Colonic mucosa (tissue), 4 donors: ENCODE results near the gene FBXO24. TPM values are rescaled to one million over a fixed set of nuclear protein-coding genes. Genes with fewer than 3 reads are reported as not detected.
"Not testable (repeated sequence)": the region's sequence is repeated elsewhere in the genome, so short reads cannot be mapped to it uniquely, and the experiment has no call there.

Source experiments
- DNase-seq: peaks from one replicate; pipeline ENCODE4 v3.0.0-alpha.2; 2020
- H3K27ac ChIP-seq: fragments of 200-600 bp; one replicate; pipeline ENCODE4 v1.8.0; 2021
- H3K27me3 ChIP-seq: fragments of 200-600 bp; one replicate; pipeline ENCODE4 v1.8.0; 2021
- H3K36me3 ChIP-seq: fragments of 200-600 bp; one replicate; pipeline ENCODE4 v1.8.0; 2021
- H3K4me1 ChIP-seq: fragments of 200-600 bp; one replicate; pipeline ENCODE4 v1.8.0; 2021; ENCODE audit warnings: mild to moderate bottlenecking
- H3K4me3 ChIP-seq: fragments of 200-600 bp; one replicate; pipeline ENCODE4 v1.8.0; 2021
- H3K9ac ChIP-seq, 2 donors: one replicate each; pipeline ENCODE4 v1.7.0; 2013; ENCODE audit warnings: control low read depth in 2 of 2, low read depth in 2 of 2, low read length in 2 of 2
- H3K9me3 ChIP-seq: fragments of 200-600 bp; one replicate; pipeline ENCODE4 v1.8.0; 2021
- CTCF ChIP-seq: fragments of 200-600 bp; IDR thresholded peaks from one replicate; pipeline ENCODE4 v1.8.0; 2022; ENCODE audit warnings: antibody characterized with exemption, mild to moderate bottlenecking
- intact Hi-C: fragments of 100-400 bp; cut with DNase I; formaldehyde crosslinking; loops from one replicate; pipeline ENCODE4 v1.14.1; 2022
- total RNA-seq, 2 donors: library from RNA; stranded (reverse); fragmentation: NEBNext Ultra II Directional in 1 of 2; extraction: Animal tissue kit (Norgen Biotek cat#: 25700) in 1 of 2; gene quantifications; one replicate each; pipeline ENCODE4 v1.2.1, GENCODE V29; 2021
- donor health status: healthy.
- donor health status: DM: no; HTN: no; CAD: no.
- donor health status: DM: no; HTN: no; CAD: no.

FBXO24 gene
- total RNA-seq, 2 donors from 2014 or later = 0.21 to 1.8 TPM

- no peaks in the 10 kb centered on the region for H3K9me3 ChIP-seq
- intact Hi-C loops = no loop called here
- DNase-seq = peak; percentile 85
- H3K27ac ChIP-seq = peak overlapping the region; percentile 39
- no peaks in the 10 kb centered on the region for H3K36me3 ChIP-seq
- TF ChIP-seq CTCF = no peak
- H3K27me3 ChIP-seq = no peaks in the 10 kb centered on the region
- peaks cover 18% of the 10 kb centered on the region for H3K4me1 ChIP-seq
- H3K9ac ChIP-seq = peak overlapping the region in 1 of 2 donors; percentile 91
- peak overlapping the region; percentile 68 for H3K4me3 ChIP-seq
Measured at GRCh38 chr7:100540073-100540723, 45.9 kb upstream of the FBXO24 start.

- H3K27ac ChIP-seq, intact Hi-C loops, H3K36me3 ChIP-seq, H3K27me3 ChIP-seq, H3K9ac ChIP-seq, DNase-seq, H3K9me3 ChIP-seq, H3K4me3 ChIP-seq: not testable (repeated sequence)
- H3K4me1 ChIP-seq = peaks cover 26% of the 10 kb centered on the region
Measured at GRCh38 chr7:100541309-100541708, 44.8 kb upstream of the FBXO24 start.

GRCh38 chr7:100543586-100543985 is 42.5 kb upstream of the FBXO24 start:
- peak overlapping the region; percentile 89 for H3K27ac ChIP-seq
- no peaks in the 10 kb centered on the region for H3K27me3 ChIP-seq
- no peak for DNase-seq
- peak overlapping the region in 1 of 2 donors; percentile 9 for H3K9ac ChIP-seq
- H3K4me1 ChIP-seq = peaks cover 31% of the 10 kb centered on the region
- no peaks in the 10 kb centered on the region for H3K36me3 ChIP-seq
- intact Hi-C loops = no loop called here
- no peak overlapping the region for H3K4me3 ChIP-seq
- no peak for TF ChIP-seq CTCF
- no peaks in the 10 kb centered on the region for H3K9me3 ChIP-seq

- H3K9me3 ChIP-seq = no peaks in the 10 kb centered on the region
- H3K27me3 ChIP-seq = no peaks in the 10 kb centered on the region
- H3K4me1 ChIP-seq = peaks cover 31% of the 10 kb centered on the region
- DNase-seq = no peak
- H3K9ac ChIP-seq = peak overlapping the region in 1 of 2 donors; percentile 37
- TF ChIP-seq CTCF = no peak
- H3K4me3 ChIP-seq = no peak overlapping the region
- peaks cover 4% of the 10 kb centered on the region for H3K36me3 ChIP-seq
- intact Hi-C loops = no loop called here
- peak overlapping the region; percentile 89 for H3K27ac ChIP-seq
Measured at GRCh38 chr7:100544386-100544785, 41.7 kb upstream of the FBXO24 start.

GRCh38 chr7:100544967-100545359 is 41.2 kb upstream of the FBXO24 start:
- Histone ChIP-seq H3K27me3 (no peaks in the 10 kb centered on the region), H3K9ac (peak overlapping the region in 1 of 2 donors; percentile 73), H3K36me3 (peaks cover 4% of the 10 kb centered on the region), H3K4me3 (no peak overlapping the region), H3K27ac (peak overlapping the region; percentile 89), H3K4me1 (peaks cover 31% of the 10 kb centered on the region), H3K9me3 (no peaks in the 10 kb centered on the region)
- DNase-seq = no peak
- intact Hi-C loops = no loop called here
- TF ChIP-seq CTCF = no peak

GRCh38 chr7:100545360-100546128 is 40.6 kb upstream of the FBXO24 start:
- Histone ChIP-seq H3K4me3 (no peak overlapping the region), H3K27ac (peak overlapping the region; percentile 89), H3K27me3 (no peaks in the 10 kb centered on the region), H3K9me3 (no peaks in the 10 kb centered on the region), H3K9ac (peak overlapping the region; percentile 6 to 73), H3K4me1 (peaks cover 26% of the 10 kb centered on the region), H3K36me3 (peaks cover 4% of the 10 kb centered on the region)
- TF ChIP-seq CTCF = no peak
- DNase-seq = no peak
- intact Hi-C loops = no loop called here
